ENCODE data around the gene INPP5E.

DNA sequence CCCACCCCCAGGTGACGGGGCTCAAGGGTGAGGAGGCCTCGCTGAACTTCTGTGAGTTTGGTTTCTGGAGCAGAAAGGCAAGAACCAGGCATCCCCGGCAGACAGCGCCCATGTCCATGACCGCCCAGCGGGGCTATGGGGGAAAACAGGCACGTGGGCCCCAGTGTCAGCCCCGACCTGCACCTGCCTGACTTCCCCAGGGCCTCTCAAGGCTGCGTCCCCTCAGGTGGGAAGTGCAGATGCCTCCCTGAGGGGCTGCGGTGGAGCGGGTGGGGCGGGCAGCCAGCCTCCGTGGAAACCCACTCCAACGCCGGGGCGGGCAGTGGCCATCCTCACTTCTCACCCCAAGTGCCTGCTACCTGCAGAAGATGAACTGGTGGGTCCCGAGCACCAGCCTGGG is 59.3 kb downstream of the INPP5E start:
- TF ChIP-seq POLR2A (IDR thresholded peaks at IDR 0.05): no peak
- TF ChIP-seq, protein P1, sequence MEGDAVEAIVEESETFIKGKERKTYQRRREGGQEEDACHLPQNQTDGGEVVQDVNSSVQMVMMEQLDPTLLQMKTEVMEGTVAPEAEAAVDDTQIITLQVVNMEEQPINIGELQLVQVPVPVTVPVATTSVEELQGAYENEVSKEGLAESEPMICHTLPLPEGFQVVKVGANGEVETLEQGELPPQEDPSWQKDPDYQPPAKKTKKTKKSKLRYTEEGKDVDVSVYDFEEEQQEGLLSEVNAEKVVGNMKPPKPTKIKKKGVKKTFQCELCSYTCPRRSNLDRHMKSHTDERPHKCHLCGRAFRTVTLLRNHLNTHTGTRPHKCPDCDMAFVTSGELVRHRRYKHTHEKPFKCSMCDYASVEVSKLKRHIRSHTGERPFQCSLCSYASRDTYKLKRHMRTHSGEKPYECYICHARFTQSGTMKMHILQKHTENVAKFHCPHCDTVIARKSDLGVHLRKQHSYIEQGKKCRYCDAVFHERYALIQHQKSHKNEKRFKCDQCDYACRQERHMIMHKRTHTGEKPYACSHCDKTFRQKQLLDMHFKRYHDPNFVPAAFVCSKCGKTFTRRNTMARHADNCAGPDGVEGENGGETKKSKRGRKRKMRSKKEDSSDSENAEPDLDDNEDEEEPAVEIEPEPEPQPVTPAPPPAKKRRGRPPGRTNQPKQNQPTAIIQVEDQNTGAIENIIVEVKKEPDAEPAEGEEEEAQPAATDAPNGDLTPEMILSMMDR (IDR thresholded peaks at IDR 0.05): no peak

All from lower leg skin (tissue), 3 donors.